SHP77 treated with DMSO at 0.1 percent for 48 hours (cell line): ENCODE measurements around the gene TAS2R40.
A peak's percentile ranks its signal among the peaks of the same experiment; 100 is the strongest.
"Not testable (repeated sequence)": the region's sequence is repeated elsewhere in the genome, so short reads cannot be mapped to it uniquely, and the experiment has no call there.

Source experiments
- DNase-seq: peaks from one replicate; lab custom pipeline; 2025; lab: John Stamatoyannopoulos, UW

The TAS2R40 gene

DNA sequence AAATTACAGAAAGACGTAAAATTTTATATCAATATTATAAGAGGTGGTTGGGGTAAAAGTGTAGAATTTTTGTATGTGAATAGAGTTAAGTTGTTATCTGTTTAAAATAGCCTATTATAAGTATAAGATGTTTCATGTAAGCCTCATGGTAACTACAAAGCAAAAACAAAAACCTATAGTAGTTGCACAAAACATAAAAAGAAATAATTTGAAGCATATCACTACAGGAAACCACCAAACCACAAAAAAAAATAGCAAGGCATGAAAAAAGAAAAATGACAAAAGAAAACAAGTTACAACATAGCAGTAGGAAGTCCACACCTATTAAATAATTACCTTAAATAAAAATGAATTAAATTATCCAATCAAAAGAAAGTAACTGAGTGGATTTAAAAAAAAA is 29.0 kb downstream of the TAS2R40 start:
- no peak for DNase-seq

GRCh38 chr7:143252006-143252405 is 30.2 kb downstream of the TAS2R40 start:
- no peak for DNase-seq

GRCh38 chr7:143255564-143255963 is 33.7 kb downstream of the TAS2R40 start:
- no peak for DNase-seq

GRCh38 chr7:143256325-143256724 is 34.5 kb downstream of the TAS2R40 start:
- no peak for DNase-seq

GRCh38 chr7:143256932-143257331 is 35.1 kb downstream of the TAS2R40 start:
- no peak for DNase-seq

DNA sequence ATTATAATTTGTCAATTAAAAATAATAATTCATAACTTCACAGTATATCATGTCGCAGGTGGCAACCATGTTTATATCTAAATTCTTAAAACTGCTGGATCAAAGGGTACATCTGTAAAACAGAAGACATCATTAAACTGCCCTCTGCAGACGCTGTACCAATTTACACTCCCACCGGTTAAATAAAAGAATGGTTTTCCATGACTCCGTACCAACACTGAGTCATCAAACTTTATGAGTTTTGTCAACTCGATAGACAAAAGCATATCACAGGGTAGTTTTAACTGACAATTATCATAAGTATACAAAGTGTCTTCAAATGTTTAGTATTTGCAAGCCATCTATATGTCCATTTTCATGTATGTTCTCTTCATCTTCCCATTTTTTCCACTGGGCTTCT is 35.7 kb downstream of the TAS2R40 start:
- no peak for DNase-seq

DNA sequence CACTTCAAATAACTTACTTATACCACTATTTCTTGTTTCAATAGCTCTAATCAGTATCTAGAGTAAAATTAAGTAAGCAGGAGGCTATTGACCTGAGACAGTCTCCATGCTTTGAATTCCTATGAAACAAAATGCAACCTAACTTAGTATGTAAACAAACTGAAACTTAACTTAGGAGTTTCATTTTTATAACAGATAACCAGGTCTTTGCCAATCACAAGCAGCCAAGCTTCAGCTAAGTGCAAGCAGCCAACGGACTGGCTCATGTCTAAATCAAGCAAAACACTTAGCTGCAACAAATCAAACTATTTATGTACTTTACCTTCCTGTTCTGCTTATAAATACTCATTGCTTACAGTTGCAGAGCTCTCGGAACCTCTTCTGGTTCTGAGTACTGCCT is 37.0 kb downstream of the TAS2R40 start:
- no peak for DNase-seq

GRCh38 chr7:143259765-143260164 is 37.9 kb downstream of the TAS2R40 start:
- no peak for DNase-seq

DNA sequence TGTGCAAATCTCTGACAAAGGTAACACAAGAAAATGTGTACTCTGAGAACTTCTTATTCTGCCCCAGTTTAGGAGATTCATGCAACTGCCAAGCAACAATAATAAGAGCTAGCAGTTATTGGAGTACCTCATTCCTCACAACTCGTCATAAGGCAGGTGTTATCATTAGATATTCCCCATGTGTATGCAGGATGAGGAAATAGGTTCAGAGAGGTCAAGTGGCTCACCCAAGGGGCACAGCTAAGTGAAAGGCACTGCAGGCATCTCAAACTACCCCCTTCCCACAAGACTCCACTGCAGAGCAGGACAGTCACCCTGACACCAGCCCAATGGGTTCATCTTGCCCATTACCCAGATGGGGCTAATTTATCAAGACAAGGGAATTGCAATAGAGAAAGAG is 40.1 kb downstream of the TAS2R40 start:
- DNase-seq, result no peak

- DNase-seq, result peak; percentile 47
These were observed 41.7 kb downstream of the TAS2R40 start, which contains the start of gene GSTK1 for GRCh38 chr7:143263266-143264195. Gene GSTK1 (plus strand): TSS chr7:143263441. CDS start chr7:143263514, 73 bp downstream.

DNA sequence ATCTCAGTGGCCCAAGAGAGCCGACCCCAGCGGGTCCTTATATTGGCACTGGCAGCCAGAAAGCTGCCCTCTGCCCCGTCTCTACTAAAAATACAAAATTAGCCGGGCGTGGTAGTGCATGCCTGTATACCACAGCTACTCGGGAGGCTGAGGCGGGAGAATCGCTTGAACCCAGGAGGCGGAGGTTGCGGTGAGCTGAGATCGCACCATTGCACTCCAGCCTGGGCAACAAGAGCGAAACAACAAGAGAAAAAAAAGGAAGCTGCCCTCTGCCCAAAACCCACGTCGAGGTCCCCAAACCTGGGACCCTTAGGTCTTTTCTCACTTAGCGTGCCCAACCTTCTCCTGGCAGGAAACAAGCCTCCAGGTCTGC is 42.3 kb downstream of the TAS2R40 start:
- DNase-seq, result not testable (repeated sequence)

- no peak for DNase-seq
These were observed 43.3 kb downstream of the TAS2R40 start for GRCh38 chr7:143265017-143265693.

GRCh38 chr7:143269251-143269650 is 47.4 kb downstream of the TAS2R40 start:
- no peak for DNase-seq

- no peak for DNase-seq
These were observed 49.4 kb downstream of the TAS2R40 start for GRCh38 chr7:143271240-143271639.
